Spinal cord (tissue), 10 donors: ENCODE measurements around the gene APBA2. TPM values are rescaled to one million over a fixed set of nuclear protein-coding genes. Genes with fewer than 3 reads are reported as not detected.
A peak's percentile ranks its signal among the peaks of the same experiment; 100 is the strongest.

Source experiments
- DNase-seq, 6 donors: peaks; one replicate each; pipeline versions ENCODE4 v3.0.0 to v3.0.0-alpha.2; 2013 to 2015; ENCODE audit warnings: low spot score in 6 of 6, low read depth in 4 of 6
- H3K27ac ChIP-seq: one replicate; pipeline ENCODE4 v1.5.1; 2013; ENCODE audit warnings: low read depth, low read length, control low read depth
- H3K27me3 ChIP-seq: one replicate; pipeline ENCODE4 v1.6.1; 2013; ENCODE audit warnings: low read length; ENCODE audit not compliant: control insufficient read depth, insufficient read depth
- H3K36me3 ChIP-seq: one replicate; pipeline ENCODE4 v1.6.1; 2013; ENCODE audit warnings: low read length; ENCODE audit not compliant: control insufficient read depth, insufficient read depth
- H3K4me1 ChIP-seq: one replicate; pipeline ENCODE4 v1.6.1; 2013; ENCODE audit warnings: low read length; ENCODE audit not compliant: control insufficient read depth, insufficient read depth
- H3K4me3 ChIP-seq: one replicate; pipeline ENCODE4 v1.5.1; 2013; ENCODE audit warnings: low read depth, low read length, control low read depth
- H3K9me3 ChIP-seq: one replicate; pipeline ENCODE4 v1.6.1; 2013; ENCODE audit warnings: low read length; ENCODE audit not compliant: control insufficient read depth, insufficient read depth
- WGBS: methylation state at CpG from one replicate; pipeline ENCODE4 v1.1.5; 2013; ENCODE audit warnings: missing lambda C conversion rate; ENCODE audit not compliant: insufficient coverage; 5-methylcytosine and 5-hydroxymethylcytosine counted together
- polyA plus RNA-seq, 2 donors: library from polyadenylated mRNA; unstranded; fragments of 120-200 nt; gene quantifications; one replicate each; pipeline ENCODE4 v1.2.1, GENCODE V29; 2013; ENCODE audit not compliant: insufficient read length in 2 of 2
- total RNA-seq, 2 donors: library from RNA; depleted of rRNA in 1 of 2; stranded (reverse); fragments of 120-200 nt in 1 of 2; fragments of >200 nt in 1 of 2; gene quantifications; one replicate each; pipeline versions ENCODE4 v1.2.3 to v1.2.4, GENCODE V29; 2013 to 2014
- donor health status: healthy.

The APBA2 gene
- total and polyA plus RNA-seq, 4 donors, result 46.2 to 111 (median 89.9) TPM

DNA sequence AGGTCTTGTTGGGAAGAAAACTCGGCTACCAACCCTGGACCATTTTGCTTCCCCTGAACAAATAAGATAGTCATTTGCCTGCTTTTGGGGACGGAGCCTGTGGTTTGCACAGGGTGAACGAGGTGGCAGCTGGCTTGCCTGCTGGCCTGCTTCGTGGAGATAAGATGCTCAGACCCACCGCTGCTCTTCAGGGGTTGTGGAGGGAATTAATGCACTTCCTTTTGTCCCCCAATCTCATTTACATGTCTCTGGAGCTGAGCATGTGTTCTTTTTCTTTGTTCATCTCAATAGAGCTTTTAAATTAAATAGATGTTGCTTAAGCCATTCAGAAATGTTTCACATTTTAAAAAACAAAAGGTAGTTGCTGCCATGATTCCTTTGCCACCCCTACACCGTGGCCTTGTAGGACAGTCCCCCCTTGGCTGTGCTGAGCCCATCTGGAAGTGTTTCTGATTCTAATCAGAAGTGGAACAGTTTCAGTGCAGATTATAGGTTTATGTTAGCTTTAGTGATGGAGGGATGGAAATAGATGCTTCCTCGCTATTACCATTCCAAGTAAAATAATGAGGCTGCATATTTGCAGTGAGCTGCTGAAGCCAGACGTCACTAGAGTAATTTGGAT, 25.6 kb downstream of the APBA2 start:
- H3K27me3 ChIP-seq, result no peaks in the 10 kb centered on the region
- peak in 2 of 6 donors; percentile 71 to 79 for DNase-seq
- H3K36me3 ChIP-seq, result peaks cover 18% of the 10 kb centered on the region
- peaks cover 60% of the 10 kb centered on the region for H3K4me1 ChIP-seq
- no peak overlapping the region for H3K27ac ChIP-seq
- no peaks in the 10 kb centered on the region for H3K9me3 ChIP-seq
- H3K4me3 ChIP-seq, result no peak overlapping the region
- no CpG with 5 or more reads among the region's 8 CpGs for WGBS

GRCh38 chr15:28912422-28912821, 26.6 kb downstream of the APBA2 start:
- Histone ChIP-seq H3K4me3 (no peak overlapping the region), H3K36me3 (peaks cover 18% of the 10 kb centered on the region), H3K9me3 (no peaks in the 10 kb centered on the region), H3K27ac (no peak overlapping the region), H3K27me3 (no peaks in the 10 kb centered on the region), H3K4me1 (peaks cover 66% of the 10 kb centered on the region)
- DNase-seq, result no peak
- WGBS, result 79% methylated on average over 2 of the region's 2 CpGs

DNA sequence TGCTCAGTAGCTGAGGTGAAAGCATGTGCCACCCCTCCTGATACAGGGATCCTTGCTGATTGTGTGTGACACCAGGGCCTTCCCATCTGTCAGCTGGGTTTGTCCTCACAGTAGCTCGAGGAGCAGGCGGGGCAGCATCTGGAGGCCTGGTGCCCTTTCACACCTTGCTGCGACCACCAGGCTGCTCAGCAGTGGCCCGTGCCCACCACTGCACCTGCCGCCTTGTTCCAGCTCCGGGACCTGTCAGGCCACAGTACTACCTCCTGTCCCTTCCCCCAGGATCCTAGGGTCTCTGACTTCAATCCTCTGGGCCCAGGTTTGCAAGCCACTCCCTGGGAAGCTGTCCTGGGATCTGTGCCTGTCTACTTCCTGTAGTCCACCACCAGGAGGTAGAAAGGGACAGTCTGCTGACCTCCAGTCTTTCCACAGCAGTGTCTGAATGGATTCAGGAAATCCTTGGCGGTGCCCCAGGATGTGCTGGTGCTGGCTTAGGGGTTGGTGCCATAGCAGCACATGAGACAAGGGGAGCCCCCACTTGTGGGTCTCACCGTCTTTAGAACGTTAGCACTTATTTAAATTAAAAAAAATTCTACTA, 27.5 kb downstream of the APBA2 start:
- no peak for DNase-seq
- H3K27ac ChIP-seq, result no peak overlapping the region

GRCh38 chr15:28914046-28914445, 28.3 kb downstream of the APBA2 start:
- no peak for DNase-seq
- Histone ChIP-seq H3K4me1 (peaks cover 72% of the 10 kb centered on the region), H3K27ac (no peak overlapping the region), H3K4me3 (no peak overlapping the region), H3K9me3 (no peaks in the 10 kb centered on the region), H3K27me3 (no peaks in the 10 kb centered on the region), H3K36me3 (peaks cover 25% of the 10 kb centered on the region)
- WGBS, result 100% methylated on average over 1 of the region's 3 CpGs

More for the DNA sequence above, 27.5 kb downstream of the APBA2 start:
- no peaks in the 10 kb centered on the region for H3K27me3 ChIP-seq
- peaks cover 67% of the 10 kb centered on the region for H3K4me1 ChIP-seq
- peaks cover 23% of the 10 kb centered on the region for H3K36me3 ChIP-seq
- 91% methylated on average over 7 of the region's 9 CpGs for WGBS
- H3K9me3 ChIP-seq, result no peaks in the 10 kb centered on the region
- H3K4me3 ChIP-seq, result no peak overlapping the region

DNA sequence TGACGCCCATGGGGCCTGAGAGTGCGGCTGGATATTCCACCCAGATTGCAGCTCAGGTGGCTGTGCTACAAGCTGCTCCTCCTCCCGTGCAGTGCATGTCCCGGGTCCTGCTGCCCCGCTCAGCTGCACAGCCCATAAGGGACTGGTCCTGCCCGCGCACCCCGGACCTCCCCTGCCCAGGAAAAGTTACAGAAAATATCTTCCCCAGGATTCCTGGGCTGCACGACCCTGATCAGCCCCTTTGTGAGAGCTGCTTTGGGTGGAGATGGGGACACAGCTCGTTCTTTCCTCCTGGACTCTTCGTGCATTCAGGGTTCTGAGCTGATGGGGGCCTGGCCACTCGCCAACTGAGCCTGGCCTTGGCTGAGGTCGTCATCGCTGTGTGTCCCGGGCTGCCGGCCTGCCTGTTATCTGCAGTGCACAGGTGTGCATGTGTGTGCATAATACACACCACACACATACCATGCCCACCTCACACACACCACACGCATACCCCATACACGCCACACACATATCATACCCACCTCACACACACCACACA, 28.8 kb downstream of the APBA2 start:
- whole genome bisulfite sequencing, result 56% methylated on average over 15 of the region's 18 CpGs
- Histone ChIP-seq H3K4me1 (peaks cover 74% of the 10 kb centered on the region), H3K27ac (no peak overlapping the region), H3K36me3 (peaks cover 30% of the 10 kb centered on the region), H3K27me3 (no peaks in the 10 kb centered on the region), H3K9me3 (no peaks in the 10 kb centered on the region), H3K4me3 (no peak overlapping the region)
- peak in 1 of 6 donors; percentile 39 for DNase-seq

DNA sequence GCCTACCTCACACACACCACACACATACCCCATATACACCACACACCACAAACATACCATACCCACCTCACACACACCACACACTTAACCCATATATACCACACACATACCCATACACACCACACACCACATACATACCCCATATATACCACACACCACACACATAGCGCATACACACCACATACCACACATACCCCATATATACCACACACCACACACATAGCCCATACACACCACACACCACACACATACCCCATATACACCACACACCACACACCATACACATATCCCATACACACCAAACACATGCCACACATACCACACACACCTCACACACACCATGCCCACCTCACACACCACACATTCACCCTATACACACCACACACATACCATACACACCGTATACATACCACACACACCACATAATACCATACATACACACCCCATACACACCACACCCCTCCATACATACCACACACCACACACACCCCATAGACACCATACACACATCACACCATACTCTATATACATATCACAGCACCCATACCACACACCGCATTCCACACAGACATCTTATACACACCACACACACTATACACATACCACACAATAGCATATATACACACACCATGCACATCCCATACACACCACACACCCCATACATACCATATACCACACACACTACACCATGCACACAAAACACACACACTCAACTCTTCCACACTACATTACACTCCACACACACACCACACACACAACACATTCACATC, 29.5 kb downstream of the APBA2 start:
- no peaks in the 10 kb centered on the region for H3K9me3 ChIP-seq
- peaks cover 32% of the 10 kb centered on the region for H3K36me3 ChIP-seq
- WGBS, result 100% methylated on average over 3 of the region's 3 CpGs
- H3K27me3 ChIP-seq, result no peaks in the 10 kb centered on the region
- no peak for DNase-seq
- no peak overlapping the region for H3K27ac ChIP-seq
- H3K4me3 ChIP-seq, result no peak overlapping the region
- peaks cover 76% of the 10 kb centered on the region for H3K4me1 ChIP-seq

GRCh38 chr15:28915935-28916334, 30.2 kb downstream of the APBA2 start:
- H3K9me3 ChIP-seq, result no peaks in the 10 kb centered on the region
- peaks cover 33% of the 10 kb centered on the region for H3K36me3 ChIP-seq
- no peak overlapping the region for H3K4me3 ChIP-seq
- no peak for DNase-seq
- no peaks in the 10 kb centered on the region for H3K27me3 ChIP-seq
- 87% methylated on average over 15 of the region's 15 CpGs for WGBS
- H3K27ac ChIP-seq, result no peak overlapping the region
- peaks cover 80% of the 10 kb centered on the region for H3K4me1 ChIP-seq

- 92% methylated on average over 9 of the region's 9 CpGs for WGBS
- Histone ChIP-seq H3K27me3 (no peaks in the 10 kb centered on the region), H3K27ac (no peak overlapping the region), H3K9me3 (no peaks in the 10 kb centered on the region), H3K36me3 (peaks cover 43% of the 10 kb centered on the region), H3K4me3 (no peak overlapping the region), H3K4me1 (peaks cover 81% of the 10 kb centered on the region)
- DNase-seq, result no peak
These were observed 32.0 kb downstream of the APBA2 start for GRCh38 chr15:28917791-28918140.

- WGBS, result 67% methylated on average over 29 of the region's 41 CpGs
- H3K27me3 ChIP-seq, result no peaks in the 10 kb centered on the region
- H3K4me3 ChIP-seq, result no peak overlapping the region
- H3K36me3 ChIP-seq, result peaks cover 47% of the 10 kb centered on the region
- DNase-seq, result no peak
- no peak overlapping the region for H3K27ac ChIP-seq
- peaks cover 76% of the 10 kb centered on the region for H3K4me1 ChIP-seq
- H3K9me3 ChIP-seq, result no peaks in the 10 kb centered on the region
These were observed 32.6 kb downstream of the APBA2 start for GRCh38 chr15:28918141-28918983.
